Measurements from ENCODE around the gene CYP51A1.
"Not testable (repeated sequence)": the region's sequence is repeated elsewhere in the genome, so short reads cannot be mapped to it uniquely, and the experiment has no call there.

CYP51A1 gene

GRCh38 chr7:92134271-92135051, at the start of gene CYP51A1:
TSS of gene CYP51A1 (minus strand) at chr7:92134477. CDS start at chr7:92134364, 113 bp downstream.
- peak; percentile 90 to 94 for DNase-seq

DNA sequence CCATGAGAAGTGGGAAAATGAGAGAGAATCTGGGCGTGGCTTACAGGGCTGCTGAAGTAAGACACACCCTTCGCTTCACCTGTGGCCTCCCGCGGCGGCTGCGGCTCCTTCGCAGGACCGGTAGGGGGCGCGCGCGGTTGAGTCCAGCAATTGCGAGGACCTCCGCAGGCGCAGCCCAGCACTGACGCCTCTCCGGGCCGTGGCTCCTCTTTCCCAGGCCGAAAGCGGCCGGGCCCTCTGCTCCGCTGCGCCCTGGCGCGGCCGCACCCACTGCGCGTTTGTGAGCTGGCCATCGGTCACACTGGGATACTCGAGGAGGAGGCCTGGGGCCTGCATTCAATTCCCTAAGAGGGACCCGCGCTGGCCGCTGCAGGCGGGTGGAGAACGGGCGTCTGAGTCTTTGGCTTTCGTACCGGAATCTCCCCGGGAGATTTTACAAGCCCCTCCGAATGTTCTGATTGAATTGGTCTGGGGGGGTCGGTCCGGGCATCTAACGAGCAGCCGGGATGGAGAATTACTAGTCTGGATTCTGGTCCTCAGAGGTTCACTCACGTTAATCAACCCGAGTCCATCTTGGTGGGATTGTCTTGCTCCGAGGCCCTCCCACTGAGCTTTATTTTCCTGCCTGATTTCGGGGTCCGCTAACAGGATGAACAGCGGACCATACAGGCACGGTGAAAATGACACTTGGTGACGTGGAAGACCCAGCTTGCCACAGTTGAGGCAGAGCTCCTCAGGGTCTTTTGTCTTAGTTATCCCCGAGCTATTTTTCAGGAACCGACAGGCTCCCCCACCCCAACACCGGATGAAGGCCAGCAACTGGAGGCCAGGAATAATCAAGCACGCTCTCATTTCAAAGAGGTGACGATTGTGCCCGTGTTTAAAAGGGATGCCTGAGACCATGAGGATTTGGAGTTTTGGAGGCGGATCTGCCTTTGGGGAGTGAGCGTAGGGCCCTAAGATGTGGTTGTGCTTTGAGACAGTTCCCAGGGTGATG, 44.9 kb upstream of the CYP51A1 start, which contains the start of gene LRRD1:
Gene LRRD1 (minus strand): TSS at position 215 of the 997 bp plus-strand sequence. CDS start 13,940 bp downstream, outside the sequence.
- peak; percentile 80 to 90 for DNase-seq

GRCh38 chr7:92177362-92177761, 43.1 kb upstream of the CYP51A1 start:
- DNase-seq, result no peak

GRCh38 chr7:92169529-92169928, 35.3 kb upstream of the CYP51A1 start:
- DNase-seq, result not testable (repeated sequence)

GRCh38 chr7:92161271-92161670, 27.0 kb upstream of the CYP51A1 start:
- no peak for DNase-seq

DNA sequence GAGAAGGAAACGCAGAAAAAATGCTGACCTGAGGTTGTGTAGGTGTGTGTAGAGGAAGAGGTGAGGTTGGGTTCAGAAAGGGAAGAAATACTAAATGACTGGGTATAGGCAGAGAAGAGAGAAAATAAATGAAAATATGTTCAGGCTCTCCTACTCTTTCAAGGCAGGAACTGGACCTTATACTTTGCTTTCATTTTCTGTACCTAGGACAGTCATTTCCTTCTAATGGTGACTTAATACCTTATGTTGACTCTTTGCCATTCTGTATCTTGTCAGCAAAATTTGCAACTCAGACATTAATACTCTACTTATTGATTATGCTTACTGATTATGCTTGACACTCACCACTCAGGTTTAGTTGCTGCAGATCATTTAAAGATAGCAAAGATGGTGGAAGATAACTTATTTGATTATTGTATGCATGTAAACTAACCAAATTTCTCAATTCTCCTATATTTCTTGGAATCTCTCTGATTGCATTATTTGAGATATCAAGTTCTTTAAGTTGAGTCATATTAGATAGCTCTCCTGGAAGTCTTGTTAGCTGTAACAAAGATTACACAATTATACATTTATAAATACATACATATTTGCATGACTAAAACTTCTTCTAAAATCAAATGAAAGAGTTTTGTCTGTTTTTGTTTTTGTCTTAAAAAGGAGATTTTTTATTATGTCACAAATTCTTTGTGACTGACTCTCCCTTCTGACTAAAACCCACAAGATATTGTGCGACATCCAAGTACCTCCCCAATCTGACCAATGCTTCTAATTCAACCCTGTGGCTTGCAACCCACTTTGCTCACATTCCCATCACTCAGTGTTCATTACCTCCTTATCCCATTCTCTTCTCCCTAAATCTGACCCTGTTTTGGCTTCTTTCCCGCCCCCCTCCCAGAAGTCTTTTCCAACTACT, 24.6 kb upstream of the CYP51A1 start:
- no peak for DNase-seq

- DNase-seq, result no peak
These were observed 22.7 kb upstream of the CYP51A1 start for GRCh38 chr7:92156990-92157389.

DNA sequence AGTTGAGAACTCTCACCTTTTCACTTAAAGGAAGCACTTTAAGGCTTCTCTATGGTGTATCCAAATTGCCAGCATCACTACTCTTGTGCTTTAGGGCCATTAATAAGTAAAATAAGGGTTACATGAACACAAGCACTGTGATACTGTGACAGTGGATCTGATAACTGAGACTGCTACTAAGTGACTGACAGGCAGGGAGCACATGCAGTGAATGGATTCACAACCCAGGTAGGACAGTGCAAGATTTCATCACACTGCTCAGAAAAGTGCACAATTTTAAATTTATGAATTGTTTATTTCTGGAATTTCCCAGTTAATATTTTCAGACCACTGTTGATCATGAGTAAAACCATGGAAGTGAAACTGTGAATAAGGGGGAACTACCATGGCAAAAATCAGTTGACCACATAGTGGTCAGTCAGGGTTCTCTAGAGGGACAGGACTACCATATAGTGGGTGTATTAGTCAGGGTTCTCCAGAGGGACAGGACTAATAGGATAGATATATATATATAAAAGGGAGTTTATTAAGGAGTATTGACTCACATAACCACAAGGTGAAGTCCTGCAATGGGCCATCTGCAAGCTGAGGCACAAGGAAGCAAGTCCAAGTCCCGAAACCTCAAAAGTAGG, 20.9 kb upstream of the CYP51A1 start:
- no peak for DNase-seq

DNA sequence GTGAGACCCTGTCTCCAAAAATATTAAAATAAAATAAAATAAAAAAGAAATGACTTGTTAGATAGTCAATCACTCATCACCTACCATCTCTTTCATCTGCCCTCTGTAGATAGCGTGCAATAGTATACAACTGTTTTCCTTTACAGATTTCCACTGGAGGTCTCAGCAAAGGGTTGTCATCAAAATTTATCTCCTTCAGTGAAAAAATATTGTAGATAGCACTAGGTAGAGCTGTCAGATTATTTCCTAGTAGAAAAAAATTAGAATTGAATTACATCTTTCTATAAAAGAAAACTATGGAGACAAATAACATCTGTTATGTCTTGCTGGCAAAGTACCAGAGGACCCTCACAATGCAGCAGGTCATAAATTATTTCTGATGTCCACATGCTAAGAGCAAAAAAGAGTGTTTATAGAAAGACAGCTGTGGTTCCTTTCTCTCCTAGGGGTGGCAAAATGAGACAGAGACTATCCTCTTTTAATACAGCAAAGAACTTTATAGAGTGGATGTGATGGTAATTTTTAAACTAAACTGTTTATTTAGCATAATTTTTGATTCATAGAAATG, 16.3 kb upstream of the CYP51A1 start:
- DNase-seq, result no peak

GRCh38 chr7:92149736-92150239, 15.5 kb upstream of the CYP51A1 start:
- no peak for DNase-seq

DNA sequence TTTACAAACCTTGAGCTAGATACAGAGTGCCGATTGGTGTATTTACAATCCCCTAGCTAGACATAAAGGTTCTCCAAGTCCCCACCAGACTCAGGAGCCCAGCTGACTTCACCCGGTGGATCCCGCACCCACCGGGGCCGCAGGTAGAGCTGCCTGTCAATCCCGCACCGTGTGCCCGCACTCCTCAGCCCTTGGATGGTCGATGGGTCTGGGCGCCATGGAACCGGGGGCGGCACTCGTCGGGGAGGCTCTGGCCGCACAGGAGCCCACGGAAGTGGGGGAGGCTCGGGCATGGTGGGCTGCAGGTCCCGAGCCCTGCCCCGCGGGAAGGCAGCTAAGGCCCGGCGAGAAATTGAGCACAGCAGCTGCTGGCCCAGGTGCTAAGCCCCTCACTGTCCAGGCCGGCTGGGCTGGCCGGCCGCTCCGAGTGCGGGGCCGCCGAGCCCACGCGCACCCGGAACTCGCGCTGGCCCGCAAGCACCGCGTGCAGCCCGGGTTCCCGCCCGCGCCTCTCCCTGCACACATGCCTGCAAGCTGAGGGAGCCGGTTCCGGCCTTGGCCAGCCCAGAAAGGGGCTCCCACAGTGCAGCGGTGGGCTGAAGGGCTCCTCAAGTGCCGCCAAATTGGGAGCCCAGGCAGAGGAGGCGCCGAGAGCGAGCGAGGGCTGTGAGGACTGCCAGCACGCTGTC, 9.1 kb upstream of the CYP51A1 start:
- not testable (repeated sequence) for DNase-seq

GRCh38 chr7:92142791-92143190, 8.5 kb upstream of the CYP51A1 start:
- not testable (repeated sequence) for DNase-seq

DNA sequence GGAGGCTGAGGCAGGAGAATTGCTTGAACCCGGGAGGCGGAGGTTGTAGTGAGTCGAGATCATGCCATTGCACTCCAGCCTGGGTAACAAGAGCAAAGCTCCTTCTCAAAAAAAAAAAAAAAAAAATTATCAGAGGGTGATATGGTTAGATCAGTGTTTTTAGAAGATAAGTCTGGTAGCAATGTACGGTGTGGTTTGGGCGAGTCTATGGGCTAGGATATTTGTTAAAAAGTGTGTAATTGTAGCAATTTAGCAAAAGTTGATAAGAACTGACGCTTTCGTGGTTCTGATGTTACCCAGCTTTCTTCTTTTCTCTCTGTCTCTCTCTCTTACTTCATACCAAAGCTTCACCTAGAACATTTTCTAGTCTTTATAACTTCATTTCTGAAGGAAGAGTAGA, 6.9 kb upstream of the CYP51A1 start:
- DNase-seq, result no peak

GRCh38 chr7:92137557-92137956, 3.3 kb upstream of the CYP51A1 start:
- no peak for DNase-seq

GRCh38 chr7:92135052-92135889, 994 bp upstream of the CYP51A1 start:
- peak in 1 of 2 donors; percentile 1 for DNase-seq

DNA sequence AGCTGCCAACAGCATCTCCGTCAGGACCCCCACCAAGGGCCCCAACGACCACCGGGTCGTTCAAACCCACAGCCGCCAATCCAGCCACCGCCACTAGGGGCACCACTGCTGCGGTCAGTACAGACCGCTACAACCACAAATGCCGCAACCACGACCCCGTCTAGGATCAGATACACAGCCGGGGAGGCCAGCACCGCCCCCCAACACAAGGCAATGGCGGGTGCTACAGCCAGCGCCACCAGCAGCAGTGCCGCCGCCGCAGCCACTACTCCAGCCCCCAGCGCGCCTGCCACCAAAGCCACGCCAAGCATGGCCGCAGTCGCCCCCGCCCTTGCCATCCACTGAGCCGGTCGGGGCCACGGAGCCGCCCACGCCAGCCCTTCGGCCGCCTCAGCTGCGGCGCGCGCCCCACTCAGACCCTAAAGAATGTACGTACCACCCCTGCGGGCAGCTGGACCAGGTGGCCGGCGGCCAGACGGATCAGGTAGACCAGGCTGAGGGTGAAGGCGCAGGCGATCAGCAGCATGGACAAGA, 473 bp downstream of the CYP51A1 start:
- peak; percentile 46 to 52 for DNase-seq

DNA sequence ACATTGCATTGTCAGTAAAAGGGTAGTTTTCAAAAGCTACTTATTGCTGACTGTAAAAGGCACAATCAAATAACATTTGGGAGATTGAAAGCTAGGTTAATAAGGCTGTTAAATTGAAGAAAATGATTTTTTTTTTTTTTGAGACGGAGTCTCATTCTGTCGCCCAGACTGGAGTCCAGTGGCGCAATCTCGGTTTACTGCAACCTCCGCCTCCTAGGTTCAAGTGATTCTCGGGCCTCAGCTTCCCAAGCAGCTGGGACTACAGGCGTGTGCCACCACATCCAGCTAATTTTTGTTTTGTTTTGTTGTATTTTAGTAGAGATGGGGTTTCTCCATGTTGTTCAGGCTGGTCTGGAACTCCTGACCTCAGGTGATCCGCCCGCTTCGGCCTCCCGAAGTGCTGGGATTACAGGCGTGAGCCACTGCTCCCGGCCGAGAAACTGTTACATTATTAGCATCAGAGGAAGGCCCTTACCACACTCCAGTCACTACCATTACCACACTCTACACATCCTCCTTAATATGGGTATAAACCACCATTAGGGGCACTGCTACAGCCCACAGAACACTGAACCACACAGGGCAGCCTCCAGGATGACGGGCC, 1.0 kb downstream of the CYP51A1 start:
- no peak for DNase-seq

DNA sequence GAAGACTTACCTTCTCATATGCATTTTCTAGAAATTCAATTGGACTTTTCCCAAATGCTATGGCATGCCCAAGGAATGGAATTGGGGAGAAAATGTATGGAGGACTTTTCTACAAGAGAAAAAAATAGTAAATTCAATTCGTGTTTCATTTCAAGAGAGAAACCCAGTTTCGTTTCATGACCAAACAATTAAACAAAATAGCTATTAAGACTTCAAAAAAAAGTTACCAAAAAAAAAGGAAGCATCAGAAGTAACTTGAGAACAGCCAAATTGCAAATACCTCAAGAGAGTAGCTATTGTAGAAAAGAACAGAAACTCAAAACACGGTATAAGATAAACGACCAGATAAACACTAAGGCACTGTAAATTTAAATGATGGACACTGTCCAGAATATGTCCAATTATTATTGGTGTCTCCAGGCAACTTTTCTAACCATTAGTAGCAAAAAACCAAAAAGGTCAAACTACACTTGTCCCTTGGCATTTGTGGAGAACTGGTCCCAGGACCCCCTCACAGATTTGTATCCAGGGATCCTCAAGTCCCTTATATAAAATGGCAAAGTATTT, 2.4 kb downstream of the CYP51A1 start:
- no peak for DNase-seq

GRCh38 chr7:92131093-92131492, 3.2 kb downstream of the CYP51A1 start:
- DNase-seq, result no peak
